ENCODE data around the gene NDUFS2.

- no peak for TF ChIP-seq CTCF (IDR thresholded peaks at IDR 0.05)
- no peak for TF ChIP-seq POLR2A (IDR thresholded peaks at IDR 0.05)
Observed at GRCh38 chr1:161238039-161238473, 35.9 kb downstream of the NDUFS2 start, which contains the start of gene NR1I3.
